H1 (cell line): Measurements from ENCODE around the gene OR6N1. TPM values are rescaled to one million over a fixed set of nuclear protein-coding genes. Genes with fewer than 3 reads are reported as not detected.

ENCODE experiments used
- CTCF ChIA-PET: fragments of 300-600 bp; sonication (Branson Sonifier 250); formaldehyde crosslinking; loops from one replicate; lab custom pipeline; 2021; ENCODE audit not compliant: partially characterized antibody; lab: Charles Lee
- POLR2A ChIA-PET: fragments of 300-600 bp; sonication (Branson Sonifier 250); formaldehyde crosslinking; loops from one replicate; lab custom pipeline; 2021; ENCODE audit warnings: inconsistent platforms; ENCODE audit not compliant: partially characterized antibody; lab: Charles Lee
- DNase-seq, 2 experiments: peaks; one replicate each; pipeline versions ENCODE4 v3.0.0 to v3.0.0-alpha.2; 2010 to 2022; ENCODE audit warnings: low spot score in 2 of 2, low read depth in 1 of 2, mixed read lengths in 1 of 2
- FAIRE-seq: peaks from 2 replicates; lab custom pipeline; 2011; peaks lifted over from hg19 to GRCh38; lab: Jason Lieb, UNC
- H2AFZ ChIP-seq: 2 replicates; pipeline ENCODE4 v1.8.1; 2012; ENCODE audit warnings: low read length, inconsistent platforms
- H2AK5ac ChIP-seq: 2 replicates; pipeline ENCODE4 v1.6.1; 2013; ENCODE audit warnings: low read depth, low read length
- H2BK120ac ChIP-seq: replicated peaks from 2 replicates; pipeline ENCODE3; 2013; ENCODE audit warnings: low read depth, low read length, inconsistent platforms
- H2BK12ac ChIP-seq: 2 replicates; pipeline ENCODE4 v1.6.1; 2013; ENCODE audit warnings: low read depth, low read length
- H2BK15ac ChIP-seq: 2 replicates; pipeline ENCODE4 v1.6.1; 2013; ENCODE audit warnings: low read length
- H2BK20ac ChIP-seq: 2 replicates; pipeline ENCODE4 v1.6.1; 2013; ENCODE audit warnings: low read length
- H2BK5ac ChIP-seq: 2 replicates; pipeline ENCODE4 v1.6.1; 2013; ENCODE audit warnings: low read depth, low read length
- H3K14ac ChIP-seq: 2 replicates; pipeline ENCODE4 v1.6.1; 2013; ENCODE audit warnings: inconsistent platforms; ENCODE audit not compliant: insufficient read length
- H3K18ac ChIP-seq: 2 replicates; pipeline ENCODE4 v1.6.1; 2013; ENCODE audit warnings: low read length; ENCODE audit errors: extremely low read depth
- H3K23ac ChIP-seq: 2 replicates; pipeline ENCODE4 v1.6.1; 2013; ENCODE audit warnings: inconsistent platforms; ENCODE audit not compliant: insufficient read length
- H3K23me2 ChIP-seq: 2 replicates; pipeline ENCODE4 v1.6.1; 2013; ENCODE audit warnings: low read depth, low read length
- H3K27ac ChIP-seq: 2 replicates; pipeline ENCODE4 v1.6.1; 2011; ENCODE audit warnings: low read depth, low read length, inconsistent platforms
- H3K27me3 ChIP-seq, 4 experiments: replicated peaks in 1 of 4; 1 replicate in 1 of 4; 2 replicates in 3 of 4; pipeline versions ENCODE4 v1.6.1 to v1.8.1; 2011 to 2013; ENCODE audit warnings: low read length in 3 of 4, mild to moderate bottlenecking in 3 of 4, inconsistent platforms in 2 of 4, mixed read lengths in 2 of 4, moderate library complexity in 1 of 4; ENCODE audit not compliant: control insufficient read depth in 3 of 4, insufficient read depth in 3 of 4; ENCODE audit errors: extremely low read depth in 1 of 4
- H3K36me3 ChIP-seq, 4 experiments: 2 replicates each; pipeline versions ENCODE4 v1.6.1 to v1.8.1; 2011 to 2013; ENCODE audit warnings: mild to moderate bottlenecking in 4 of 4, low read length in 3 of 4, moderate library complexity in 2 of 4, control low read depth in 1 of 4, inconsistent platforms in 1 of 4; ENCODE audit not compliant: insufficient read depth in 4 of 4, control insufficient read depth in 2 of 4
- H3K4ac ChIP-seq: replicated peaks from 2 replicates; pipeline ENCODE3; 2013; ENCODE audit warnings: low read length, low read depth, mixed read lengths, inconsistent platforms; ENCODE audit not compliant: insufficient read length
- H3K4me1 ChIP-seq, 4 experiments: replicated peaks in 1 of 4; 1 replicate in 1 of 4; 2 replicates in 3 of 4; pipeline versions ENCODE4 v1.6.1 to v1.8.1; 2011 to 2013; ENCODE audit warnings: low read length in 3 of 4, inconsistent platforms in 2 of 4, mixed read lengths in 1 of 4; ENCODE audit not compliant: insufficient read depth in 4 of 4, control insufficient read depth in 3 of 4
- H3K4me2 ChIP-seq, 2 experiments: 2 replicates each; pipeline versions ENCODE4 v1.6.1 to v1.8.1; 2011 to 2013; ENCODE audit warnings: low read depth in 2 of 2, low read length in 2 of 2, control low read depth in 1 of 2, inconsistent platforms in 1 of 2, mild to moderate bottlenecking in 1 of 2; ENCODE audit not compliant: insufficient read depth in 1 of 2
- H3K4me3 ChIP-seq, 4 experiments: fragments of 200-600, 300-600 bp in 1 of 4; sonication (generic), shearing (Covaris generic), sonication (Bioruptor Twin) in 1 of 4; 2 replicates each; pipeline versions ENCODE4 v1.5.1 to v1.8.1; 2011 to 2016; ENCODE audit warnings: low read length in 4 of 4, low read depth in 3 of 4, control low read depth in 2 of 4, inconsistent platforms in 2 of 4, mild to moderate bottlenecking in 2 of 4, mixed read lengths in 1 of 4, moderate library complexity in 1 of 4; ENCODE audit not compliant: insufficient read depth in 2 of 4; ENCODE audit errors: extremely low read depth in 1 of 4
- H3K56ac ChIP-seq: replicated peaks from 2 replicates; pipeline ENCODE3; 2013; ENCODE audit warnings: low read depth, mild to moderate bottlenecking, mixed read lengths, low read length, inconsistent platforms; ENCODE audit not compliant: insufficient read length
- H3K79me1 ChIP-seq: 2 replicates; pipeline ENCODE4 v1.6.1; 2013; ENCODE audit warnings: low read depth, low read length, control low read depth
- H3K79me2 ChIP-seq, 2 experiments: 2 replicates each; pipeline versions ENCODE4 v1.6.1 to v1.8.1; 2012 to 2013; ENCODE audit warnings: low read length in 2 of 2, mild to moderate bottlenecking in 2 of 2, inconsistent platforms in 1 of 2; ENCODE audit not compliant: insufficient read depth in 2 of 2, control insufficient read depth in 1 of 2
- H3K9ac ChIP-seq, 4 experiments: replicated peaks in 1 of 4; 1 replicate in 1 of 4; 2 replicates in 3 of 4; pipeline versions ENCODE4 v1.6.1 to v1.8.1; 2011 to 2013; ENCODE audit warnings: low read depth in 3 of 4, low read length in 3 of 4, control low read depth in 2 of 4, mild to moderate bottlenecking in 2 of 4, moderate library complexity in 2 of 4, inconsistent platforms in 1 of 4; ENCODE audit errors: extremely low read depth in 1 of 4
- H3K9me3 ChIP-seq, 2 experiments: 2 replicates each; pipeline versions ENCODE4 v1.6.1 to v1.8.1; 2012 to 2013; ENCODE audit warnings: mild to moderate bottlenecking in 2 of 2, moderate library complexity in 2 of 2, control low read depth in 1 of 2, inconsistent platforms in 1 of 2, low read depth in 1 of 2, low read length in 1 of 2, mixed read lengths in 1 of 2; ENCODE audit not compliant: insufficient read depth in 2 of 2
- H4K20me1 ChIP-seq, 2 experiments: replicated peaks in 1 of 2; 2 replicates each; pipeline versions ENCODE3 to v1.8.1; 2011 to 2013; ENCODE audit warnings: inconsistent platforms in 2 of 2, low read length in 2 of 2, mild to moderate bottlenecking in 1 of 2; ENCODE audit not compliant: insufficient read depth in 2 of 2, control insufficient read depth in 1 of 2
- H4K5ac ChIP-seq: 2 replicates; pipeline ENCODE4 v1.6.1; 2013; ENCODE audit warnings: low read length, low read depth, mixed read lengths, inconsistent platforms; ENCODE audit not compliant: insufficient read length
- H4K8ac ChIP-seq: 2 replicates; pipeline ENCODE4 v1.8.0; 2013; ENCODE audit warnings: mild to moderate bottlenecking, moderate library complexity, low read length, inconsistent platforms; ENCODE audit not compliant: insufficient read depth; ENCODE audit errors: extremely low read depth
- H4K91ac ChIP-seq: replicated peaks from 2 replicates; pipeline ENCODE3; 2013; ENCODE audit warnings: low read length, mixed read lengths, inconsistent platforms; ENCODE audit not compliant: insufficient read length
- FOSL1 ChIP-seq: IDR thresholded peaks from 2 replicates; pipeline ENCODE4 v1.6.1; 2011; ENCODE audit warnings: mild to moderate bottlenecking, low read depth, low read length, moderate library complexity; ENCODE audit not compliant: insufficient read depth
- GABPA ChIP-seq: IDR thresholded peaks from 2 replicates; pipeline ENCODE4 v1.6.1; 2011; ENCODE audit warnings: mild to moderate bottlenecking, low read length, moderate library complexity, borderline replicate concordance; ENCODE audit not compliant: insufficient read depth
- GTF2F1 ChIP-seq: IDR thresholded peaks from 2 replicates; pipeline ENCODE4 v1.6.1; 2012; ENCODE audit warnings: low read depth, low read length, improper control_type of control experiment, borderline replicate concordance
- JUND ChIP-seq: IDR thresholded peaks from 2 replicates; pipeline ENCODE4 v1.6.1; 2011; ENCODE audit warnings: mild to moderate bottlenecking, improper control_type of control experiment, low read length
- POLR2A ChIP-seq, 2 experiments: IDR thresholded peaks; 1 replicate in 1 of 2; 2 replicates in 1 of 2; pipeline ENCODE4 v1.6.1; 2011; ENCODE audit warnings: low read depth in 2 of 2, low read length in 2 of 2, mild to moderate bottlenecking in 2 of 2; ENCODE audit errors: control extremely low read depth in 1 of 2
- RBBP5 ChIP-seq: IDR thresholded peaks from 2 replicates; pipeline ENCODE4 v1.7.1; 2012; ENCODE audit warnings: low read depth, mild to moderate bottlenecking, inconsistent platforms, low read length, moderate library complexity, borderline replicate concordance
- SP2 ChIP-seq: IDR thresholded peaks from 2 replicates; pipeline ENCODE4 v1.6.1; 2012; ENCODE audit warnings: mild to moderate bottlenecking, low read length, inconsistent platforms
- WGBS, 2 experiments: shearing (Covaris generic) in 1 of 2; methylation state at CpG; one replicate each; pipeline versions ENCODE4 v1.1.6 to v1.1.7; 2013 to 2015; ENCODE audit warnings: low lambda C conversion rate in 2 of 2, mixed read lengths in 2 of 2, inconsistent platforms in 1 of 2, low coverage in 1 of 2, missing lambda C conversion rate in 1 of 2; ENCODE audit not compliant: insufficient replicate concordance in 2 of 2, insufficient coverage in 1 of 2, insufficient read length in 1 of 2; ENCODE audit errors: extremely low coverage in 1 of 2, missing lambda C conversion rate in 1 of 2; 5-methylcytosine and 5-hydroxymethylcytosine counted together
- polyA plus RNA-seq, 7 experiments: library from polyadenylated mRNA; depleted of rRNA in 3 of 7; stranded (reverse) in 5 of 7; unstranded in 2 of 7; fragments of >200 nt in 5 of 7; fragments of 200-250 nt in 2 of 7; gene quantifications; 1 replicate in 5 of 7; 2 replicates in 1 of 7; 4 replicates in 1 of 7; pipeline versions ENCODE4 v1.2.1 to v1.2.3, GENCODE V29; 2011 to 2013; ENCODE audit warnings: missing spikeins in 2 of 7, mixed read lengths in 2 of 7
- total RNA-seq: library from RNA; stranded (reverse); fragmentation: NEBNext Ultra II Directional; extraction: Animal tissue kit (Norgen Biotek cat#: 25700); gene quantifications from 2 replicates; pipeline ENCODE4 v1.2.1, GENCODE V29; 2021
- TF ChIP-seq, protein P1 (sequence below): IDR thresholded peaks from 2 replicates; pipeline ENCODE4 v1.6.1; 2012; ENCODE audit warnings: inconsistent platforms

The OR6N1 gene
- total and polyA plus RNA-seq, 2 of the 8 experiments (the other 6 are each of a cell fraction or from before 2014, with no cell fraction given) = not detected

DNA sequence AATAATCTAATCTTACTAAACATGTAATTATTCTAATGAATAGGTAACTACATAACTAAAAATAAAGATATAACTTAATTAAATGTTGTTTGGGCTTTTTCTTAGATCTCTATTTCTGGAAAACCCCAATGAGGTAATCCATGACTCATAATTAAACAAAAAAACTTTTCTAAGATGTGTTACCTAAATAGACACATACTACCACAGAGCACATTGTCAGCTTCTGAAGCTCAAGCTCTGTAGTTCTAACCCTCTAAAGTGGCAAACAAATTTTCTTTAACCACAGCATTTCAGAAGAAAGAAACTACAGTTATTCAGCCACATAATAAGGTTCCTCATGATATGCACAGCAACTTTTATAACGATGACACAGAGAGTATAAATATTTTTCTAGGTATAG lies 55.7 kb downstream of the OR6N1 start:
- no peak overlapping the region for H2AFZ ChIP-seq
- TF ChIP-seq POLR2A (IDR thresholded peaks at IDR 0.05; ENCODE audit: control extremely low read depth in 1 of 2, low read depth in 2 of 2, low read length in 2 of 2) (no peak), GABPA (no peak), JUND (no peak), FOSL1 (no peak), RBBP5 (no peak), SP2 (no peak), GTF2F1 (no peak)
- TF ChIP-seq, protein P1, sequence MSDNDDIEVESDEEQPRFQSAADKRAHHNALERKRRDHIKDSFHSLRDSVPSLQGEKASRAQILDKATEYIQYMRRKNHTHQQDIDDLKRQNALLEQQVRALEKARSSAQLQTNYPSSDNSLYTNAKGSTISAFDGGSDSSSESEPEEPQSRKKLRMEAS = no peak

More for the DNA sequence above, 55.7 kb downstream of the OR6N1 start:
- FAIRE-seq = no peak
- ChIA-PET POLR2A (no interaction called here), CTCF (no interaction called here)
- Histone ChIP-seq H2BK120ac (no peak overlapping the region), H4K91ac (no peak overlapping the region), H3K4me3 (no peak overlapping the region), H3K56ac (no peak overlapping the region), H3K9ac (no peak overlapping the region), H2BK12ac (no peak overlapping the region), H3K36me3 (no peaks in the 10 kb centered on the region), H3K23me2 (no peaks in the 10 kb centered on the region), H2BK5ac (no peak overlapping the region), H3K4me1 (no peaks in the 10 kb centered on the region), H3K9me3 (no peaks in the 10 kb centered on the region), H3K79me2 (no peaks in the 10 kb centered on the region), H3K79me1 (no peaks in the 10 kb centered on the region), H2AK5ac (no peak overlapping the region), H2BK15ac (no peak overlapping the region), H3K27ac (no peak overlapping the region), H3K14ac (no peak overlapping the region), H3K4ac (no peak overlapping the region), H2BK20ac (no peak overlapping the region), H4K20me1 (no peaks in the 10 kb centered on the region), H3K27me3 (no peaks in the 10 kb centered on the region), H3K4me2 (no peak overlapping the region), H3K23ac (no peak overlapping the region), H4K8ac (no peak overlapping the region), H3K18ac (no peak overlapping the region), H4K5ac (no peak overlapping the region)
- DNase-seq = no peak
- 89% methylated on average over 1 of the region's 1 CpG; no CpG with 5 or more reads in 1 of the 2 experiments for WGBS, 2 experiments
